GM12892 (cell line): ENCODE measurements around the gene SLC25A13.

Experiments used
- DNase-seq: peaks from one replicate; pipeline ENCODE4 v3.0.0; 2011; ENCODE audit not compliant: insufficient read length
- FAIRE-seq: peaks from 2 replicates; lab custom pipeline; 2011; peaks lifted over from hg19 to GRCh38; lab: Jason Lieb, UNC
- POLR2A ChIP-seq: IDR thresholded peaks from 2 replicates; pipeline ENCODE4 v1.6.1; 2011; ENCODE audit warnings: low read depth, low read length, control low read depth
- POLR2AphosphoS5 ChIP-seq: IDR thresholded peaks from 2 replicates; pipeline ENCODE4 v1.6.1; 2011; ENCODE audit warnings: low read depth, low read length, control low read depth
- TAF1 ChIP-seq: IDR thresholded peaks from 2 replicates; pipeline ENCODE4 v1.6.1; 2011; ENCODE audit warnings: low read depth, mild to moderate bottlenecking, control low read depth, low read length, borderline replicate concordance

The SLC25A13 gene

GRCh38 chr7:96287132-96287531 lies 34.8 kb downstream of the SLC25A13 start:
- TF ChIP-seq POLR2A (no peak), POLR2AphosphoS5 (no peak), TAF1 (no peak)
- FAIRE-seq, result no peak
- no peak for DNase-seq

DNA sequence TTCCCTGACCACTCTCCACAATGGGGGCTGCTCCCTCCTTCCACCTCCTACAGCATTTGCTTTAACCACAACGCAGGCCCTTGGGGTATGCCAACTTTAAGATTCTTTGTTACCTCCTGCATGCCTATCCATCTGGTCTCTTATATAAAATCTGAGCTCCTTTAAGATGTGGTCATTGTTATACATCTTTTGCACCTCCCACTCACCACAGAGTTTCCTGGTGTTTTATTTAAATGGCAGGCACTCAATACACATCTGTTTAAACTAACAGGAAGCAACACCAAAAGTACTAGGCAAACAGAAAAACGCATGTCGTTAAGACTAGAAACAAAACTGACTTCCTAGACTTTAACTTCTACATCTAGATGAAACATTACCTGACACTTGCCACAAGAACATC lies 36.3 kb downstream of the SLC25A13 start:
- FAIRE-seq (no peak), DNase-seq (no peak)
- TF ChIP-seq POLR2AphosphoS5, result no peak
- TF ChIP-seq TAF1, result no peak
- TF ChIP-seq POLR2A, result no peak

DNA sequence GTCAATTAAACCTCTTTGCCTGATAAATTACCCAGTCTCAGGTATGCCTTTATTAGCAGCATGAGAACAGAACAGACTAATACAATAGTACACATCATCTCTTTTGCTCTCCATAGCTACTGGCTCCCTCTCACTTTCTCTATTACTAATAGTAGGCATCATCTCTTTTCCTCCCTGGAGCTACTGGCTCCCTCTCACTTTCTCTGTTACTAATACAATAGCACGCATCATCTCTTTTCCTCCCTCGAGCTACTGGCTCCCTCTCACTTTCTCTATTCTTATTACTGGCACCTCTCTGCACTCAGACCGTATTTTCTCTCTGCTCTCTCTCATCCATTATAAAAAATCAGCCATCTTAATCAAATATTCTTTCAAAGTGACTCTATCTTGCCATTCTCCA lies 37.1 kb downstream of the SLC25A13 start:
- FAIRE-seq (no peak), DNase-seq (no peak)

GRCh38 chr7:96284240-96284639 lies 37.7 kb downstream of the SLC25A13 start:
- DNase-seq, result no peak
- no peak for FAIRE-seq
- TF ChIP-seq POLR2A, result no peak
- no peak for TF ChIP-seq TAF1
- no peak for TF ChIP-seq POLR2AphosphoS5

More for the DNA sequence above, 37.1 kb downstream of the SLC25A13 start:
- TF ChIP-seq POLR2AphosphoS5, result no peak
- no peak for TF ChIP-seq TAF1
- TF ChIP-seq POLR2A, result no peak

GRCh38 chr7:96282835-96283234 lies 39.1 kb downstream of the SLC25A13 start:
- DNase-seq (no peak), FAIRE-seq (no peak)
- TF ChIP-seq TAF1 (no peak), POLR2AphosphoS5 (no peak), POLR2A (no peak)

DNA sequence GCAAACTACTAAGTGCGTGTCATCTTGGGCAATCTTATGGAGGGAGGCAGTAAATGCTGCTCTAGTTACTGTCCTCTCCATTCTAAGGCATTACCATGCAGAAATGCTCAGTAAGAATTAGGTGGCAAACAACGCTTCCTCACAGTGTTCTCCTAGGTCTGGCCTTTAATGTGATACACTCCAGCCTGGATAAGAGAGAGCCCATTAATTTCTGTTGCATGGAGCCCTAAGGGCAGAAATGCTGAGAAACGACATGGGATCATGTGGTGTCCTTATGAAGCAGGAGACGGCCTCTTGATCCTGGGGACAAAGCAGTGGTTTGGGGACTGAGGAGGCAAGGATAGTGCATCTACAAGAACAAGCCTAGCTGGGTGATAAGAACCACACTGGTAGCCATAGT lies 44.0 kb downstream of the SLC25A13 start:
- no peak for DNase-seq
- no peak for FAIRE-seq
- TF ChIP-seq POLR2AphosphoS5, result no peak
- no peak for TF ChIP-seq POLR2A
- no peak for TF ChIP-seq TAF1

DNA sequence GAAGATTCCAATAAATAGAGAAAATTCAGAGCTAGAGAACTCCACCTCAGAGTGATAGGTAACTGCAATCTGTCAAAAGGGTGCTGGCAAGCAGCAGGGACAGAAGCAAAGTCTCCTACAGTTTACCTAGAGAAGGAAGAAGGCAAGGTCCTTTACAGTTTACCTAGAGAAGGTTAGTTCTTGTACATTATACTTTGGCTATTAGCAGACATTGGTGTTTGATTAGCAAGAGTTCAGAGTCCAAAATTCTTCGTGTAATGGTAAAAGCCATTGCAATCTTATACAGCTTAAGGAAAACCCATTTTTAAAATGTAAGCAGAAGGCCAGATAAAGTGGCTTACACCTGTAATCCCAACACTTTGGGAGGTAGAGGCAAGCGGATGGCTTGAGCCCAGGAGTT lies 45.9 kb downstream of the SLC25A13 start:
- no peak for FAIRE-seq
- TF ChIP-seq POLR2AphosphoS5, result no peak
- no peak for TF ChIP-seq POLR2A
- no peak for TF ChIP-seq TAF1
- no peak for DNase-seq

DNA sequence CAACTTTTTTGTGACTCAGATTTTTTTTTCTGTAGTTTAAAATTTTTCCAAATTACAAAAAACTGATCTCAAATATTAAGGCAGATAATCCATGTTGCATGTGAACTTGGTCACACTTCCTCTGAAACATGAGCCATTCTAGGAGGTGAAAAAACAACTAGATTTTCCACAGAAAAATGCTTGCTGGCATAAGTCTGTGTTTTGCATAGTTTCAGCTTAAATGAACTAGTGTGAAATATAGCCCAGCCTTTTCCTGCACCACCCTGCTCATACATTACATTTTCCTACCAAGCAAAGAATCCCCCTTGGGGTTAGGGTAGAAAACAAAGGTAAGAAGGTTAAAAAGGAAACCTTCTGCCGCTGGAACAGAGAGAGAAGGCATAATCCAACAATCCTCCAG lies 48.2 kb downstream of the SLC25A13 start:
- DNase-seq (no peak), FAIRE-seq (no peak)
- TF ChIP-seq POLR2A (no peak), TAF1 (no peak), POLR2AphosphoS5 (no peak)

DNA sequence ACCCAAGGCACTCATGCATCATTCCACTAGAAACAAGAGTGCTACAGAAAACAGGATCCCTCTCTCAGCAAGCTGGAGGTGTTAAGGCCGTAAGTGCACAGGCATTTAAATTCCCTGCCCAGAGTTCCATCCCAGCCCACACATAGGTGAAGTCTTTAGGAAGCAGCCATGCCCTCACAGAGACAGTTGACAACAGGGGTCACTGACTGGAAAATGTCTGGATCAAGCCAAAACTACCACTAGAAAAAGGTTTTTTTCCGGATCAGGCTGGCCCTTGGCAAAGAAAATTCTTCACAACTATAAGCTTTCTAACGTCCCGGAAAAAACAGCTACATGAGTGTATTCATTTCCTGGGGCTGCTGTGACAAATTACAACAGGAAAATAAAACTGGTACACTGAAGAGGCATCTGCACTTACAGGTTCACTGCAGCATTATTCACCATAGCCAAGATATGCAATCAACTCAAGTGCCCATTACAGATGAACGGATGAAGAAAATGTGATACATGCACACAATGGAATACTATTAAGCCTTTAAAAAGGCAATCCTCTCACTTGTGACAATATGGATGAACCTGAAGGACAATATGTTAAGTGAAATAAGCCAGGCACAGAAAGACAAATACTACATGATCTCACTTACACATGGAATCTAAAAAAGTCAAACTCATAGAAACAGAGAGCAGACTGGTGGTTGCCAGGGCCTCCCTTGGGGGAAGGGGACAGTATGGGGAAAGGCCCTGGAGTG lies 52.5 kb downstream of the SLC25A13 start:
- no peak for DNase-seq
- TF ChIP-seq TAF1, result no peak
- no peak for TF ChIP-seq POLR2A
- TF ChIP-seq POLR2AphosphoS5, result no peak
- no peak for FAIRE-seq

GRCh38 chr7:96266580-96266979 lies 55.3 kb downstream of the SLC25A13 start:
- no peak for DNase-seq
- TF ChIP-seq POLR2A (no peak), TAF1 (no peak), POLR2AphosphoS5 (no peak)
- no peak for FAIRE-seq

DNA sequence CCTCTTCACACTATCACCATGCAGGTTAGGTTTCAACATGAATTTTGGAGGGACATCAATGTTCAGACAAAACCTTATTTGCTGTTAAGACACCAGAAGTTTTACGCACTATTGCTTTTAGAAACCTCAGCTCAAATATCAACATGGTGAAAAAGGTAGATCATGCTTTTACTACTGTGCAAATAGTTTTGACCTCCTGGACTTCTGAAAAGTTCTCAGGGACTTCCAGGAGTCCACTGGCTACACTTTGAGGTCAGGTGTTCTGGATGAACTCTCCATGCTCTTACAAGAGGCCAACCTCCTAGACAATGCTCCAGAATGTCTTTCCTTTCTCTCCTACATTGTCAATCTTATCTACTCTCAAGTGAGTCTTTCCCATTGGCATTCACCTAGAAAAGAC lies 55.9 kb downstream of the SLC25A13 start:
- DNase-seq (no peak), FAIRE-seq (peak; percentile 5)
- TF ChIP-seq POLR2AphosphoS5, result no peak
- no peak for TF ChIP-seq TAF1
- TF ChIP-seq POLR2A, result no peak

GRCh38 chr7:96253964-96254363 lies 67.9 kb downstream of the SLC25A13 start:
- DNase-seq (no peak), FAIRE-seq (no peak)
- TF ChIP-seq POLR2A, result no peak
- TF ChIP-seq POLR2AphosphoS5, result no peak
- TF ChIP-seq TAF1, result no peak

DNA sequence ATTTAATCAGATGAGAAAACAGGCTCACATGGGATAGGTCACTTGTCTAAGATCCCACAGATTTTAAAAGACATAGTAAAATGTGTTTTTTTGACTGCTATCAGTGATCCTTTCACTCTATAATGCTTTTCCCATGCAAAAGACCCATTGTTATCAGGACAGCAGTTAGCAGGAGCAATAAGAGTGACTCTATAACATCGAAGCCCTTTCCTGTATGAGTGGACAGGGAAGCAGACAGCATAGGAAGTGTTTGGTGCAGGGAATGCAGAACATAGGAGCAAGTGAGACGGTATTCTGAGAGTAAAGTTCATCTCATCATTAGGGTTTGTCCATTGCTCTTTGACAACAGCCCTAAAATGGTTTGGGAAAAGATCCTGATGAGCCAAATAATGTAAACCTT lies 68.5 kb downstream of the SLC25A13 start:
- no peak for TF ChIP-seq POLR2A
- no peak for TF ChIP-seq TAF1
- no peak for TF ChIP-seq POLR2AphosphoS5
- DNase-seq (no peak), FAIRE-seq (no peak)
